Stimulated activated memory B cell treated with anti-CD40 and anti-IgM and Interleukin-4, amounts not matched to agents 10 μg/mL and 1 μg/mL and 100 μg/mL, for 72 hours (primary cell): Measurements from ENCODE around the gene MPRIP.

Experiments
- ATAC-seq: fragments of 150-1000 bp; cut with Tn5 transposase; 2 replicates; pipeline ENCODE4 v1.10.0; 2021
- H3K27ac Mint-ChIP-seq: one replicate; pipeline ENCODE4 v1.8.0; 2022; ENCODE audit warnings: mild to moderate bottlenecking, mixed read lengths
- H3K27me3 Mint-ChIP-seq: one replicate; pipeline ENCODE4 v1.8.0; 2022; ENCODE audit warnings: mixed read lengths
- H3K36me3 Mint-ChIP-seq: one replicate; pipeline ENCODE4 v1.8.0; 2022; ENCODE audit warnings: mixed read lengths
- H3K4me1 Mint-ChIP-seq: one replicate; pipeline ENCODE4 v1.8.0; 2022; ENCODE audit warnings: mixed read lengths
- H3K4me3 Mint-ChIP-seq: one replicate; pipeline ENCODE4 v1.8.0; 2022; ENCODE audit warnings: mild to moderate bottlenecking, moderate library complexity, mixed read lengths
- H3K9me3 Mint-ChIP-seq: one replicate; pipeline ENCODE4 v1.8.0; 2022; ENCODE audit warnings: mixed read lengths

Gene MPRIP

GRCh38 chr17:17034496-17035075 is 7.7 kb upstream of the MPRIP start:
- H3K27me3 Mint-ChIP-seq: peaks cover 12% of the 10 kb centered on the region
- no peak overlapping the region for H3K27ac Mint-ChIP-seq
- H3K9me3 Mint-ChIP-seq: no peaks in the 10 kb centered on the region
- ATAC-seq: no peak
- no peaks in the 10 kb centered on the region for H3K36me3 Mint-ChIP-seq
- H3K4me3 Mint-ChIP-seq: no peak overlapping the region
- peaks cover 26% of the 10 kb centered on the region for H3K4me1 Mint-ChIP-seq

- H3K4me3 Mint-ChIP-seq: no peak overlapping the region
- H3K27me3 Mint-ChIP-seq: peaks cover 3% of the 10 kb centered on the region
- peak overlapping the region; percentile 6 for H3K27ac Mint-ChIP-seq
- no peak for ATAC-seq
- peaks cover 17% of the 10 kb centered on the region for H3K4me1 Mint-ChIP-seq
- no peaks in the 10 kb centered on the region for H3K9me3 Mint-ChIP-seq
- no peaks in the 10 kb centered on the region for H3K36me3 Mint-ChIP-seq
Observed at GRCh38 chr17:17035490-17035889, 6.8 kb upstream of the MPRIP start.

GRCh38 chr17:17035920-17036523 is 6.2 kb upstream of the MPRIP start:
- ATAC-seq: no peak
- H3K4me3 Mint-ChIP-seq: no peak overlapping the region
- peaks cover 16% of the 10 kb centered on the region for H3K4me1 Mint-ChIP-seq
- H3K36me3 Mint-ChIP-seq: no peaks in the 10 kb centered on the region
- H3K27ac Mint-ChIP-seq: peak overlapping the region; percentile 48
- H3K27me3 Mint-ChIP-seq: no peaks in the 10 kb centered on the region
- no peaks in the 10 kb centered on the region for H3K9me3 Mint-ChIP-seq

GRCh38 chr17:17036524-17036998 is 5.7 kb upstream of the MPRIP start:
- Mint-ChIP-seq H3K27me3 (no peaks in the 10 kb centered on the region), H3K36me3 (no peaks in the 10 kb centered on the region), H3K9me3 (no peaks in the 10 kb centered on the region), H3K4me1 (peaks cover 21% of the 10 kb centered on the region), H3K27ac (peak overlapping the region; percentile 48), H3K4me3 (no peak overlapping the region)
- peak; percentile 93 for ATAC-seq

- H3K36me3 Mint-ChIP-seq: no peaks in the 10 kb centered on the region
- no peak for ATAC-seq
- peaks cover 46% of the 10 kb centered on the region for H3K4me1 Mint-ChIP-seq
- no peak overlapping the region for H3K4me3 Mint-ChIP-seq
- no peaks in the 10 kb centered on the region for H3K27me3 Mint-ChIP-seq
- no peak overlapping the region for H3K27ac Mint-ChIP-seq
- H3K9me3 Mint-ChIP-seq: no peaks in the 10 kb centered on the region
Observed at GRCh38 chr17:17039911-17040310, 2.3 kb upstream of the MPRIP start.

GRCh38 chr17:17041018-17041521 is 1.2 kb upstream of the MPRIP start:
- Mint-ChIP-seq H3K27me3 (no peaks in the 10 kb centered on the region), H3K27ac (no peak overlapping the region), H3K4me3 (no peak overlapping the region), H3K36me3 (no peaks in the 10 kb centered on the region), H3K4me1 (peaks cover 53% of the 10 kb centered on the region), H3K9me3 (no peaks in the 10 kb centered on the region)
- no peak for ATAC-seq

GRCh38 chr17:17041571-17042383 is 480 bp upstream of the MPRIP start:
- Mint-ChIP-seq H3K4me3 (peak overlapping the region; percentile 74), H3K27ac (no peak overlapping the region), H3K27me3 (no peaks in the 10 kb centered on the region), H3K4me1 (peaks cover 52% of the 10 kb centered on the region), H3K9me3 (no peaks in the 10 kb centered on the region), H3K36me3 (no peaks in the 10 kb centered on the region)
- ATAC-seq: peak; percentile 99

- Mint-ChIP-seq H3K9me3 (no peaks in the 10 kb centered on the region), H3K4me3 (peak overlapping the region; percentile 91), H3K36me3 (peaks cover 5% of the 10 kb centered on the region), H3K4me1 (peaks cover 56% of the 10 kb centered on the region), H3K27ac (peak overlapping the region; percentile 74), H3K27me3 (no peaks in the 10 kb centered on the region)
- ATAC-seq: peak; percentile 2
Observed at GRCh38 chr17:17042851-17043460, 699 bp downstream of the MPRIP start.

- ATAC-seq: no peak
- H3K4me3 Mint-ChIP-seq: peak overlapping the region; percentile 91
- H3K27me3 Mint-ChIP-seq: no peaks in the 10 kb centered on the region
- H3K9me3 Mint-ChIP-seq: no peaks in the 10 kb centered on the region
- H3K4me1 Mint-ChIP-seq: peaks cover 63% of the 10 kb centered on the region
- H3K36me3 Mint-ChIP-seq: peaks cover 5% of the 10 kb centered on the region
- peak overlapping the region; percentile 74 for H3K27ac Mint-ChIP-seq
Observed at GRCh38 chr17:17043461-17044271, 1.4 kb downstream of the MPRIP start.

GRCh38 chr17:17044846-17045561 is 2.7 kb downstream of the MPRIP start:
- Mint-ChIP-seq H3K27ac (peak overlapping the region; percentile 74), H3K27me3 (no peaks in the 10 kb centered on the region), H3K4me3 (peak overlapping the region; percentile 91), H3K36me3 (peaks cover 5% of the 10 kb centered on the region), H3K4me1 (peaks cover 73% of the 10 kb centered on the region), H3K9me3 (no peaks in the 10 kb centered on the region)
- peak; percentile 32 for ATAC-seq

GRCh38 chr17:17048106-17048505 is 5.8 kb downstream of the MPRIP start:
- no peak for ATAC-seq
- Mint-ChIP-seq H3K4me1 (peaks cover 87% of the 10 kb centered on the region), H3K27ac (peak overlapping the region; percentile 54)

GRCh38 chr17:17050346-17051345 is 8.4 kb downstream of the MPRIP start:
- Mint-ChIP-seq H3K27ac (no peak overlapping the region), H3K4me1 (peaks cover 74% of the 10 kb centered on the region), H3K9me3 (no peaks in the 10 kb centered on the region), H3K27me3 (no peaks in the 10 kb centered on the region), H3K4me3 (no peak overlapping the region), H3K36me3 (peaks cover 5% of the 10 kb centered on the region)
- ATAC-seq: no peak

More at GRCh38 chr17:17048106-17048505, 5.8 kb downstream of the MPRIP start:
- Mint-ChIP-seq H3K4me3 (no peak overlapping the region), H3K9me3 (no peaks in the 10 kb centered on the region), H3K27me3 (no peaks in the 10 kb centered on the region), H3K36me3 (peaks cover 5% of the 10 kb centered on the region)

GRCh38 chr17:17051380-17051779 is 9.1 kb downstream of the MPRIP start:
- Mint-ChIP-seq H3K9me3 (no peaks in the 10 kb centered on the region), H3K4me3 (no peak overlapping the region), H3K36me3 (peaks cover 5% of the 10 kb centered on the region), H3K27me3 (no peaks in the 10 kb centered on the region), H3K4me1 (peaks cover 72% of the 10 kb centered on the region), H3K27ac (no peak overlapping the region)
- no peak for ATAC-seq
